ENCODE results near the gene BTNL2. TPM values are rescaled to one million over a fixed set of nuclear protein-coding genes. Genes with fewer than 3 reads are reported as not detected.
A peak's percentile ranks its signal among the peaks of the same experiment; 100 is the strongest.

The BTNL2 gene
- total RNA-seq, 3 donors from 2014 or later, result not detected

DNA sequence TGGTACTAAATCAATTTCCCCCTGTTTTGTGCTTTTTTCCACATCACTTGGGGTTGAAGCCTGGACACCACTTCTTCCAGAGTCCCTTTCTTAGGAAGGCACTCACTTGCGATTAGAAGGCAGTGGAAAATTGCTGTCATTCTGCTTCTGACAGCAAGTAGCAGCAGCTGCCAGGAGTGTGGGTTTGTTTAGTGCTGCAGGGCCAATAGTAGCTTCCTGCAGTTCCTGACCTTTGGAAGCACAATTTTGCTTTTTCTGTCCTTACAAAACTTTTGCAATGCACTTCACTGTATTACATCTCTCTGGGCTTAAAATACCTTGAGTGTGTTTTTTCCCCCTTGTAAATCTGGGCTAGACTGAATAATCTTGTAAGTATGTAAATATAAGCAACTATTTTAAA is 20.2 kb upstream of the BTNL2 start:
- H3K4me3 ChIP-seq, result no peak overlapping the region
- intact Hi-C loops (cut with DNase I, micrococcal nuclease), result no loop called here
- no peak for TF ChIP-seq CTCF (IDR thresholded peaks at IDR 0.05)
- H3K4me1 ChIP-seq (ENCODE audit: low read depth), result no peaks in the 10 kb centered on the region
- ATAC-seq (peak; percentile 64), DNase-seq (no peak)
- no peaks in the 10 kb centered on the region for H3K9me3 ChIP-seq
- H3K36me3 ChIP-seq (ENCODE audit: low read depth), result no peaks in the 10 kb centered on the region

DNA sequence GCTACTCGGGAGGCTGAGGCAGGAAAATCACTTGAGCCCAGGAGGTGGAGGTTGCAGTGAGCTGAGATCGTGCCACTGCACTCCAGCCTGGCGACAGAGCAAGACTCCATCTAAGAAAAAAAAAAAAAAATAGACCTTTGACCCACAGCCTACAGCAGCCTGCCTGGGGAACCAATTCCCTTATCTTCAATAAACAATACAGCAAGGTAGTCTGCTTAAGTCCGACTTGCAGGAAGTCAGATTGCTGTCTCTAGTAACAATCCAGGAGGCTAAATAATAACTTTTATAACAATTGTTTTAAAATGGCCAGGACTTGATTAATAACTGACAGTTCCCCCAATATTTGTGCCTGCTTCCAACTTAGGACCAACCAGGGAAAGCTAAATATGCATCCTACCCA is 19.4 kb upstream of the BTNL2 start:
- no peak for TF ChIP-seq CTCF (IDR thresholded peaks at IDR 0.05)

GRCh38 chr6:32424589-32425300 is 17.8 kb upstream of the BTNL2 start:
- intact Hi-C loops (cut with DNase I, micrococcal nuclease), result no loop called here
- TF ChIP-seq CTCF (IDR thresholded peaks at IDR 0.05), result no peak
- DNase-seq, result no peak
- Histone ChIP-seq H3K4me3 (no peak overlapping the region), H3K4me1 (ENCODE audit: low read depth) (no peaks in the 10 kb centered on the region), H3K9me3 (no peaks in the 10 kb centered on the region), H3K36me3 (ENCODE audit: low read depth) (no peaks in the 10 kb centered on the region)
- ATAC-seq, result no peak

More for the DNA sequence above, 19.4 kb upstream of the BTNL2 start:
- Histone ChIP-seq H3K4me1 (ENCODE audit: low read depth) (no peaks in the 10 kb centered on the region), H3K36me3 (ENCODE audit: low read depth) (no peaks in the 10 kb centered on the region), H3K9me3 (no peaks in the 10 kb centered on the region), H3K4me3 (no peak overlapping the region)
- intact Hi-C loops (cut with DNase I, micrococcal nuclease), result no loop called here
- ATAC-seq, result peak; percentile 81
- no peak for DNase-seq

DNA sequence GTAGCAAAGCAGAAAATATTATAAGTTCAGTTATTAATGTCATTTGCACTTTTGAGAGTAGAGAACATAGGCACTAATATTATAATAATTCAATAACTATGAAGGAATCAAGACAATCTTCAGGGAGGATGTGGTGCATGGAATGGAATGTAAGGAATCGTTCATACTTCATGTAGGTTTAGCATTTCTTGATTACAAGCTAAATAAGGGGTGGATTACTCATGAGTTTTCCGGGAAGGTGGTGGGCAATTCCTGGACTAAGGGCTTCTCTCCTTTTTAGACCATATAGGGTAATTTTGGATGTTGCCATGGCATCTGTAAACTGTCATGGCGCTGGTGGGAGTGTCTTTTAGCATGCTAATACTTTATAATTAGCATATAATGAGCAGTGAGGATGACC is 9.1 kb upstream of the BTNL2 start:
- ATAC-seq (no peak), DNase-seq (no peak)
- Histone ChIP-seq H3K4me3 (no peak overlapping the region), H3K9me3 (no peaks in the 10 kb centered on the region), H3K4me1 (ENCODE audit: low read depth) (peaks cover 11% of the 10 kb centered on the region), H3K36me3 (ENCODE audit: low read depth) (no peaks in the 10 kb centered on the region)
- no peak for TF ChIP-seq CTCF (IDR thresholded peaks at IDR 0.05)
- intact Hi-C loops (cut with DNase I, micrococcal nuclease), result loop anchor here (5.0 to 10.0 kb wide), 2 partner anchors 286 to 369 kb away; no protein-coding TSS in a partner anchor

DNA sequence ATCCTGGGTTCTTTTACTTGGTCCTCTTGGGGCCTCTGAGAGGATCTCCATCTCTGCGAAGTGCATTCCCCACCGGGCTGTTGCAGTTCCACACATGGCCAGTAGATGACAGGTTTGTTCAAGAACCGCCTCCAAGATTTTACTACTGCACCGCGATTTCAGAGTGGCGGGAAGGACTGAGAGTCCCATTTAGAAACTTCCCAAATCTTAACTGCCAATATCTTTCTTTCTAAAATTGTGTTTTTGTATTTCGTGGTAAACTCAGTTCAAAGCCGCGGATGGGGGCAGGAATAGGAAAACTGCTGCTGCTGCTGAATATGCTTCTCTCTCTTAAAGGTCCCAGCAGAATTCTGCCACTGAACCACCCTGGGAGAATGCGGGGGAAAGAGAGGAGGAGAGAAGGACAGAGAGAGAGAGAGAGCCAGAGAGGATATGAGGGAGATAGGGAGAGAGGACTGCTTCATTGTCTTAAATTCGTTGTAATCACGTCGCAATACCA is 8.6 kb upstream of the BTNL2 start:
- ATAC-seq (peak; percentile 82), DNase-seq (peak; percentile 55 to 89 (median 75))
- H3K36me3 ChIP-seq (ENCODE audit: low read depth), result no peaks in the 10 kb centered on the region
- no peaks in the 10 kb centered on the region for H3K9me3 ChIP-seq
- peaks cover 11% of the 10 kb centered on the region for H3K4me1 ChIP-seq (ENCODE audit: low read depth)
- intact Hi-C loops (cut with DNase I, micrococcal nuclease), result loop anchor here (5.0 to 10.0 kb wide), 2 partner anchors 287 to 369 kb away; no protein-coding TSS in a partner anchor
- no peak overlapping the region for H3K4me3 ChIP-seq
- TF ChIP-seq CTCF (IDR thresholded peaks at IDR 0.05), result peak; percentile 99
